ENCODE results near the gene FAM200C. TPM values are rescaled to one million over a fixed set of nuclear protein-coding genes. Genes with fewer than 3 reads are reported as not detected.

Gene FAM200C
- total and polyA plus RNA-seq, 7 experiments from 2014 or later: 0.22 to 0.94 (median 0.61) TPM; not detected in 1

DNA sequence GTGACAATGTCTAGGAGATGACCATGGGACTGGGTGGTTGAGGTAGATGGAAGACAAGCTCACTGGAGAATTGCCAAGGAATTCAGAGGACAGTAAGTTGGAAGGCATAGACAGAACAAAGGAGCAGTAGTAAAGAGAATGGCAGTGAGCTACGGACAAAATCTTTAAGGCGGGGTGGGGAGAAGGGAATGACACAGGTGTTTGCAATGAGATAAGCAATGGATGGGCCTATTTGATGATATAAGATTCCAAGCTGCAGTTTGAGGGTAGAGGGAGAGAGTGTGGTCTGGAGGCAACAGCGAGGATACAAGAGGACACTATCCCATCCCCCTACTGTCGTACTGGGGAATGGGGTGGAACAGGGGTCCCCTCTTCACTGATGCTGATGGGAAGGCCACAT, 36.2 kb upstream of the FAM200C start:
- Mint-ChIP-seq H3K9me3 (no peaks in the 10 kb centered on the region), H3K4me1 (peaks cover 0 to 28% (median 6%) of the 10 kb centered on the region in 7 donors), H3K27ac (no peak overlapping the region), H3K36me3 (peaks cover 0 to 2% (median 0%) of the 10 kb centered on the region in 5 donors), H3K4me3 (no peak overlapping the region), H3K27me3 (peaks cover 0 to 16% (median 12%) of the 10 kb centered on the region in 5 donors)
- no peaks in the 10 kb centered on the region for H3K36me3 ChIP-seq (ENCODE audit: control insufficient read depth in 2 of 3, insufficient read depth in 3 of 3, low read length in 3 of 3)
- no peaks in the 10 kb centered on the region for H3K9me3 ChIP-seq (ENCODE audit: control insufficient read depth in 2 of 3, low read length in 3 of 3)
- POLR2A ChIA-PET: interaction anchor here (1.2 kb wide), 1 partner anchor 42 kb away, joined by 4 read pairs; no protein-coding TSS in a partner anchor
- intact Hi-C loops (cut with micrococcal nuclease): loop anchor here (5.0 to 10.0 kb wide), 3 partner anchors 189 to 1211 kb away; partner anchors contain the start of gene GABRB2 (in 1 of the 2)
- no peak for ATAC-seq
- no peak overlapping the region for H3K27ac ChIP-seq (ENCODE audit: low read depth, low read length)
- H3K27me3 ChIP-seq (ENCODE audit: control insufficient read depth in 2 of 2, insufficient read depth in 2 of 2, low read length in 2 of 2): no peaks in the 10 kb centered on the region
- no peak for DNase-seq
- H3K4me1 ChIP-seq (ENCODE audit: control insufficient read depth in 2 of 2, insufficient read depth in 2 of 2, low read length in 2 of 2): peaks cover 0 to under 1% of the 10 kb centered on the region in 2 donors
- H3K4me3 ChIP-seq (ENCODE audit: low read length): no peak overlapping the region
- CTCF ChIA-PET: interaction anchor here (0.7 kb wide), 1 partner anchor 14 kb away, joined by 3 read pairs; the partner anchor contains the start of gene PTTG1

DNA sequence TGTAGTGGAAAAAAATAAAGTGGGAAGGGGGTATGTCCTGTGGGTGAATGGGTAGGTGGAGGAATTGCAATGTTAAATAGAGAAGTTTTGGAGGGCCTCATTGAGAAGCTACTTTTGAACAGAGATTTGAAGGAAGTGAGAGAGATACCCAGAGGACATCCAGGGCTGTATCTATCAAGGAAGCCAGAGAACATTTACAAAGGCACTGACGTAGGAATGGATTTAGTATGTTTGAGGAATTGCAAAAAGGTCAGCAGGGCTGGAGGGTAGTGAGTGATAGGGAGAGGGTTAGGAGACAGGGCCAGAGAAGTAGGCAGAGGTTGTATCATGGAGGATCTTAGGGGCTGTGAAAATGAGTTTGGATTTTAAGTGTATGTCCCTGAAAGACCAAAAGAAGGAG, 35.7 kb upstream of the FAM200C start:
- intact Hi-C loops (cut with micrococcal nuclease): loop anchor here (5.0 to 10.0 kb wide), 3 partner anchors 189 to 1212 kb away; partner anchors contain the start of gene GABRB2 (in 1 of the 2)
- Histone ChIP-seq H3K9me3 (ENCODE audit: control insufficient read depth in 2 of 3, low read length in 3 of 3) (no peaks in the 10 kb centered on the region), H3K4me3 (ENCODE audit: low read length) (no peak overlapping the region), H3K4me1 (ENCODE audit: control insufficient read depth in 2 of 2, insufficient read depth in 2 of 2, low read length in 2 of 2) (no peaks in the 10 kb centered on the region), H3K27me3 (ENCODE audit: control insufficient read depth in 2 of 2, insufficient read depth in 2 of 2, low read length in 2 of 2) (no peaks in the 10 kb centered on the region), H3K36me3 (ENCODE audit: control insufficient read depth in 2 of 3, insufficient read depth in 3 of 3, low read length in 3 of 3) (no peaks in the 10 kb centered on the region), H3K27ac (ENCODE audit: low read depth, low read length) (no peak overlapping the region)
- no peak for ATAC-seq
- DNase-seq: no peak
- H3K4me1 Mint-ChIP-seq: peaks cover 0 to 23% (median 6%) of the 10 kb centered on the region in 7 donors
- ChIA-PET CTCF (interaction anchor here (0.7 kb wide), 1 partner anchor 14 kb away, joined by 3 read pairs; the partner anchor contains the start of gene PTTG1), POLR2A (interaction anchor here (1.2 kb wide), 1 partner anchor 42 kb away, joined by 4 read pairs; no protein-coding TSS in a partner anchor)
- H3K27ac Mint-ChIP-seq: no peak overlapping the region
- H3K4me3 Mint-ChIP-seq: no peak overlapping the region
- peaks cover 0 to 16% (median 12%) of the 10 kb centered on the region in 5 donors for H3K27me3 Mint-ChIP-seq
- H3K9me3 Mint-ChIP-seq: no peaks in the 10 kb centered on the region
- H3K36me3 Mint-ChIP-seq: peaks cover 0 to 2% (median 0%) of the 10 kb centered on the region in 5 donors

DNA sequence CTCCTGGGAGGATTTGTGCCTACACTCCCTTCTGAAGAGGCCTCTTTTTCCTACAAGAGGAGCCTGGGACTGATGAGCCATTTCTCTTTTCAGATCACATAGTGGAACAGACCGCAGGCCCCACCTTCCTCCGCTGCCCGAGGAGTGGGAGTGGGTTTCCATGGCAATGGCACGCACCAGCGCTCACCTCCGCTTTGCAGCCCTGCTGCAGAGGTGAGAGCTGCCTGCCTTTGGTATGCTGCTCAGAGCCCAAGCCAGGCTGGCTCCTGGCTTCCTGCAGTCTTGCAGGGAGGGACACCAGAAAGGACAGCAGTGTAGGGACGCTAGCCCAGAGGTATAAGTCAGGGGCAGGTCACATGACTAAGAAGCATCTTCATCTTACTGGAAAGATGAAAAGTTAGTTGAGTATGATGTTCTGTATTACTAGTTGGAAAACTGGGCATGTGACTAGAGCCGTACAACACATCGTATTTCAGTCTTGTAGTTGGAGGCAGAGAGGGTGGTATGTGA, 34.2 kb upstream of the FAM200C start:
- DNase-seq (no peak), ATAC-seq (no peak)
- no peaks in the 10 kb centered on the region for H3K9me3 Mint-ChIP-seq
- Histone ChIP-seq H3K27me3 (ENCODE audit: control insufficient read depth in 2 of 2, insufficient read depth in 2 of 2, low read length in 2 of 2) (no peaks in the 10 kb centered on the region), H3K4me1 (ENCODE audit: control insufficient read depth in 2 of 2, insufficient read depth in 2 of 2, low read length in 2 of 2) (no peaks in the 10 kb centered on the region), H3K4me3 (ENCODE audit: low read length) (no peak overlapping the region), H3K36me3 (ENCODE audit: control insufficient read depth in 2 of 3, insufficient read depth in 3 of 3, low read length in 3 of 3) (no peaks in the 10 kb centered on the region), H3K9me3 (ENCODE audit: control insufficient read depth in 2 of 3, low read length in 3 of 3) (no peaks in the 10 kb centered on the region), H3K27ac (ENCODE audit: low read depth, low read length) (no peak overlapping the region)
- peaks cover 0 to 3% (median 0%) of the 10 kb centered on the region in 5 donors for H3K36me3 Mint-ChIP-seq
- H3K4me1 Mint-ChIP-seq: peaks cover 0 to 14% (median 5%) of the 10 kb centered on the region in 7 donors
- H3K27ac Mint-ChIP-seq: no peak overlapping the region
- ChIA-PET POLR2A (no interaction called here), CTCF (no interaction called here)
- no peak overlapping the region for H3K4me3 Mint-ChIP-seq
- intact Hi-C loops (cut with micrococcal nuclease): loop anchor here (10.0 kb wide), 2 partner anchors 191 to 1111 kb away; partner anchors contain the start of gene GABRB2 (in 1 of the 2)
- peaks cover 0 to 16% (median 12%) of the 10 kb centered on the region in 5 donors for H3K27me3 Mint-ChIP-seq

DNA sequence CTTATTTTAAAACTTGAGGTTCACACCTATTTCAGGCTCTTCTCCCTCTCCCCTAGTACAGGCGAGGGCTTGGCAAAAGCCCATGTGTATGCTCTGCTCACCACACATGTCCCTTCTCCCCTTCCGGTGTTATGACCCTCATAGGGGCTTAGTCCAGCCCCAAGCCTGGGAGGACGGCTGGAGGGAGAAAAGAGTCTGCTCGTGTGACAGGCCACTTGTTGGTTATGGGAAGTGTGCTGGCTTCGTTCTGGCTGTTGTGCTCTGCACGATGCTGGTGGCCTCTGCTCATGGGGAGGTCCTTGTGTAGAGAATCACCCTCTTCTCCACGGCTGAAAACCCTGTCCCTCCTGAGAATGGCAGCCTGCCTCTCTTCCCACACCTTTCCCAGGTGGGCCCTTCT, 32.9 kb upstream of the FAM200C start:
- H3K4me3 Mint-ChIP-seq: no peak overlapping the region
- no peaks in the 10 kb centered on the region for H3K9me3 ChIP-seq (ENCODE audit: control insufficient read depth in 2 of 3, low read length in 3 of 3)
- CTCF ChIA-PET: no interaction called here
- POLR2A ChIA-PET: no interaction called here
- DNase-seq (no peak), ATAC-seq (no peak)
- intact Hi-C loops (cut with micrococcal nuclease): loop anchor here (10.0 kb wide), 2 partner anchors 192 to 1112 kb away; partner anchors contain the start of gene GABRB2 (in 1 of the 2)
- H3K27me3 Mint-ChIP-seq: peaks cover 0 to 16% (median 12%) of the 10 kb centered on the region in 5 donors
- no peaks in the 10 kb centered on the region for H3K4me1 ChIP-seq (ENCODE audit: control insufficient read depth in 2 of 2, insufficient read depth in 2 of 2, low read length in 2 of 2)
- peaks cover 0 to 4% (median 0%) of the 10 kb centered on the region in 7 donors for H3K4me1 Mint-ChIP-seq
- no peaks in the 10 kb centered on the region for H3K9me3 Mint-ChIP-seq
- no peaks in the 10 kb centered on the region for H3K27me3 ChIP-seq (ENCODE audit: control insufficient read depth in 2 of 2, insufficient read depth in 2 of 2, low read length in 2 of 2)
- no peak overlapping the region for H3K27ac Mint-ChIP-seq
- no peak overlapping the region for H3K27ac ChIP-seq (ENCODE audit: low read depth, low read length)
- peaks cover 0 to 9% (median 0%) of the 10 kb centered on the region in 5 donors for H3K36me3 Mint-ChIP-seq
- no peak overlapping the region for H3K4me3 ChIP-seq (ENCODE audit: low read length)
- no peaks in the 10 kb centered on the region for H3K36me3 ChIP-seq (ENCODE audit: control insufficient read depth in 2 of 3, insufficient read depth in 3 of 3, low read length in 3 of 3)

DNA sequence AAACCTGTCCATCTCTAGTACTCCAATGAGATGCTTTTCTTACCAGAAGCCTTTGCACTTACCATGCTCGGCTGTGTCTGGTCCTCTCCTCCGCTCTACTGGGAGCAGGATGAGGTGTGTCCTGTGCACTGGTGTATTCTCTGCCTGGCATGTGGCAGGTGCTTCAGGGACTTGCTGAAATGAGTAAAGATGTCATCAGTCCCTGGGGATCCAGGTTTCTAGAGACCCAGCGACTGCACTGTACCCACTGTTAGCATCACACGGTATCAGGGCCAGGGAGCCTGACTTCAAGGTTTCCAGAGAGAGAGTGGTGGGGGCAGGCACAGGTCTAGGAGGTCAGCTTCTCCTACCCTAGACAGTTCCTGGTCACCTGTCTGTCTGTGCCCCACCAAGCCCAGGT, 32.3 kb upstream of the FAM200C start:
- intact Hi-C loops (cut with micrococcal nuclease): loop anchor here (10.0 kb wide), 2 partner anchors 193 to 1113 kb away; partner anchors contain the start of gene GABRB2 (in 1 of the 2)
- no peak for ATAC-seq

DNA sequence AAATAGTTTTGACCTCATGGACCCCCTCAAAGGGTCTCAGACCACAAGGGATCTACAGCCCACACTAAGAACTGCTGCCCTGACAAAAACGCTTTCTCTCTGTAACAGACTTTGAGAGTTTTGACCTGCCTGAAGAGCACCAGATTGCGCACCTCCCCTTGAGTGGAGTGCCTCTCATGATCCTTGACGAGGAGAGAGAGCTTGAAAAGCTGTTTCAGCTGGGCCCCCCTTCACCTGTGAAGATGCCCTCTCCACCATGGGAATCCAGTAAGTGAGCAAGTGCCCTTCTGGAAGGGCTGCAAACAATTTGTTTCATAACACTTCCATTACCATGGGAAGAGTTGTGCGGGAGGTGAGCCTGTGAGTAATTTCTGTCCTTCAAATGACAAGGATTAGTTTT, 27.8 kb upstream of the FAM200C start:
- peaks cover 12 to 32% (median 25%) of the 10 kb centered on the region in 7 donors for H3K4me1 Mint-ChIP-seq
- Histone ChIP-seq H3K36me3 (ENCODE audit: control insufficient read depth in 2 of 3, insufficient read depth in 3 of 3, low read length in 3 of 3) (no peaks in the 10 kb centered on the region), H3K27me3 (ENCODE audit: control insufficient read depth in 2 of 2, insufficient read depth in 2 of 2, low read length in 2 of 2) (no peaks in the 10 kb centered on the region), H3K9me3 (ENCODE audit: control insufficient read depth in 2 of 3, low read length in 3 of 3) (no peaks in the 10 kb centered on the region), H3K27ac (ENCODE audit: low read depth, low read length) (no peak overlapping the region), H3K4me3 (ENCODE audit: low read length) (no peak overlapping the region), H3K4me1 (ENCODE audit: control insufficient read depth in 2 of 2, insufficient read depth in 2 of 2, low read length in 2 of 2) (peaks cover 4 to 29% of the 10 kb centered on the region in 2 donors)
- H3K27ac Mint-ChIP-seq: no peak overlapping the region
- DNase-seq (no peak), ATAC-seq (no peak)
- no peak overlapping the region for H3K4me3 Mint-ChIP-seq
- ChIA-PET POLR2A (no interaction called here), CTCF (interaction anchor here (1.0 kb wide), 1 partner anchor 14 kb away, joined by 4 read pairs; no protein-coding TSS in a partner anchor)
- H3K9me3 Mint-ChIP-seq: no peaks in the 10 kb centered on the region
- intact Hi-C loops (cut with micrococcal nuclease): no loop called here
- H3K27me3 Mint-ChIP-seq: no peaks in the 10 kb centered on the region
- H3K36me3 Mint-ChIP-seq: peaks cover 0 to 16% (median 0%) of the 10 kb centered on the region in 5 donors

More for the DNA sequence above, 32.3 kb upstream of the FAM200C start:
- no peak for DNase-seq
- no peak overlapping the region for H3K27ac ChIP-seq (ENCODE audit: low read depth, low read length)
- ChIA-PET CTCF (no interaction called here), POLR2A (no interaction called here)
- H3K36me3 ChIP-seq (ENCODE audit: control insufficient read depth in 2 of 3, insufficient read depth in 3 of 3, low read length in 3 of 3): no peaks in the 10 kb centered on the region
- Mint-ChIP-seq H3K4me3 (no peak overlapping the region), H3K27ac (no peak overlapping the region), H3K27me3 (peaks cover 0 to 16% (median 12%) of the 10 kb centered on the region in 5 donors), H3K36me3 (peaks cover 0 to 9% (median 0%) of the 10 kb centered on the region in 5 donors), H3K9me3 (no peaks in the 10 kb centered on the region), H3K4me1 (peaks cover 0 to 7% (median 0%) of the 10 kb centered on the region in 7 donors)
- H3K4me3 ChIP-seq (ENCODE audit: low read length): no peak overlapping the region
- no peaks in the 10 kb centered on the region for H3K27me3 ChIP-seq (ENCODE audit: control insufficient read depth in 2 of 2, insufficient read depth in 2 of 2, low read length in 2 of 2)
- H3K4me1 ChIP-seq (ENCODE audit: control insufficient read depth in 2 of 2, insufficient read depth in 2 of 2, low read length in 2 of 2): no peaks in the 10 kb centered on the region
- H3K9me3 ChIP-seq (ENCODE audit: control insufficient read depth in 2 of 3, low read length in 3 of 3): no peaks in the 10 kb centered on the region
